Measurements from ENCODE around the gene CWC25.
A peak's percentile ranks its signal among the peaks of the same experiment; 100 is the strongest.
"Not testable (repeated sequence)": the region's sequence is repeated elsewhere in the genome, so short reads cannot be mapped to it uniquely, and the experiment has no call there.

Gene CWC25

DNA sequence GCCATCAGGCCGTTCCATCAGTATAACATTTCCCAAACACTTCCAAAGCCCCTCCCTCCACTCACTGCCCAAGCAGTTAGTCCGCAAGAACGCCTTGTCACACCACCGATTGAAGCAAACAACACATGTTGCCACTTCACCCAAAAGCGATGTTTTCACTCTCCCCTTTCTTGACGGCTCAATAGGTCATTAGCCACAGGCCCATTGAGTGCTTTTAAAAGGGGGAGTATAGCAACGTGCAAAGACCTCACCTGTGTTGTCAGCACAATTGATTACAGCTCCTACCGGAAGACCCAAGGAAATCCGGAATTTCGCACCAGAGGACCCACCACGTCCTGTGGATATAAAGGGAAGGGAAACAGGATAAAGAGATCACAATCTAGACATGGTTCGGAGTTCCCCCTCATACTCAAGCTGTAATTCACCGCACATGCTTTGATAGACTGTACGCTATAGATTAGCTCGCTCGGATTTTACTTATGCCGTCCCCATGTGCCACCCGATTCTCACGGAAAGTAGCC is 27.7 kb upstream of the CWC25 start:
- DNase-seq: no peak

- DNase-seq: no peak
Observed at GRCh38 chr17:38851434-38851833, 26.3 kb upstream of the CWC25 start.

DNA sequence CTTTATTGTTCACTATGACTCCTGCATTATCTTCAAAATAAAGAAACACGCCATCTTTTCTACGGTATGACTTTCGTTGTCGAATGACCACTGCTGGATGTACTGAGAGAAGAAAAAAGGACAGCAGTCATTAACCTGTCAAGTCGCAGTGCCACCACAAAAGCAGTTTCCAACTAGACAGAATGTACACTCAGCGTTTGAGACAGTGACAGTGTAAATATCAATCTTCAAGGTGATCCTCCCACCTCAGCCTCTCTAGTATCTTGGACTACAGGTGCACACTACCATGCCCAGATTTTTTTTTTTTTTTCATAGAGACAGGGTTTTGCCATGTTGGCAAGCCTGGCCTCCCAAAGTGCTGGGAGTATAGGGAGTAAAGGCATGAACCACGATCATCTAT is 25.3 kb upstream of the CWC25 start:
- no peak for DNase-seq

DNA sequence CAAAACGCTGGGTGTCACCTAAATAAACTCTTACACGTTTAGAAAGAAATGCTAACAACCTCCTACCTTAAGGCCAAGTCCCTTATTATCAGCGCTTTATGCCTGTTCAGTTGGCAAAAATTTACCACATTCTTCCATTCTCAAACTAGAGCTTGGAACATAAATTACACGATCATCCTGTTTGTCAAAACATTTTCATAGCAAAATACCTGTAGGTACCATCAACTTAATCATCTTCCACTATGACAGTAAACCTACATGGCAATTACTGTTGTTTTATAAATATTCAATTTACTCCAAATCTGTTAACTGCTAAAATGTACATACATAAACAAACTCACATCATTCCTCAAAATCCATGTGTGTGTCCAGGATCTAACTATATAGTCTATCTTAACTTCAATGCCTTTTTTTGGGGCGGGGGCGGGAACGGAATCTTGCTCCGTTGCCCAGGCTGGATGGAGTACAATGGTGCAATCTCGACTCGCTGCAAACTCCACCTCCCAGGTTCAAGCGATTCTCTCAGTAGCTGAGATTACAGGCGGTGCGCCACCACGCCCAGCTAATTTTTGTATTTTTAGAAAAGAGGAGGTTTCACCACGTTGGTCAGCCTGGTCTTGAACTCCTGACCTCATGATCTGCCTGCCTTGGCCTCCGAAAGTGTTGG is 24.0 kb upstream of the CWC25 start:
- DNase-seq: no peak

- no peak for DNase-seq
Observed at GRCh38 chr17:38848557-38848891, 23.4 kb upstream of the CWC25 start.

DNA sequence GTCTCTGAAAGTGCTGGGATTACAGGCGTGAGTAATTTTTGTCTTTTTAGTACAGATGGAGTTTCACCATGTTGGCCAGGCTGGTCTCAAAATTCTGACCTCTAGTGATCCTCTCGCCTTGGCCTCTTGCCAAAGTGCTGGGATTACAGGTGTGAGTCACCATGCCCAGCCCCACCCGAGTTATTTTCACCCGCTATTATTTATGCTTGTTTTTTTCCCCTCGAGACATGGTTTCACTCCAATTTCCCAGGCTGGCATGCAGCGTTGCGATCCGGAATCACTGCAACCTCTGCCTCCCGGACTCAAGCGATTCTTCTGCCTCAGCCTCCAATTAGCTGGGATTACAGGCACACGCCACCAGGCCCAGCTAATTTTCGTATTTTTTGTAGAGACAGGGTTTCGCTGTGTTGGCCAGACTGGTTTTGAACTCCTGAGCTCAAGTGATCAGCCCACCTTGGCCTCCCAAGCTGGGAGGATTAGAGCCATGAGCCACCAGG is 19.2 kb upstream of the CWC25 start:
- DNase-seq: no peak

DNA sequence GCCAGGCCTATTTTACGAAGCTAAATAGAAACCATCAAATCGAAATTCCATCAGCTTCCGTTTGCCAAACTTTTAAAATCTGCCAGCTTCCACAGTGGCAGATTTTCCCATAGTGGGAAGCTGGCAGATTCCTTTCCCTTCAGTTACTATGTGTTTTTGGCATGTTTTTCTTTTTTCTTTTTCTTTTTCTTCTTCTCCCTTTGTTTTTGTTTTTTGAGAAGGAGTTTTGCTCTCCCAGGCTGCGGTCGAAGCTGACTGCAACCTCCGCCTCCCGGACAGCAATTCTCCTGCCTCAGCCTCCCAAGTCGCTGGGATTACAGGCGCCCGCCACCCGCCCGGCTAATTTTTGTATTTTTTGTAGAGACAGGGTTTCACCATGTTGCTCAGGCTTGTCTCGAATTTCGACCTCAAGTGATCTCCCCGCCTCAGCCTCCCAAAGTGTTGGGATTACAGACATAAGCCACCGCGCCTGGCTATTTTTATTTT is 684 bp upstream of the CWC25 start:
- DNase-seq: no peak

DNA sequence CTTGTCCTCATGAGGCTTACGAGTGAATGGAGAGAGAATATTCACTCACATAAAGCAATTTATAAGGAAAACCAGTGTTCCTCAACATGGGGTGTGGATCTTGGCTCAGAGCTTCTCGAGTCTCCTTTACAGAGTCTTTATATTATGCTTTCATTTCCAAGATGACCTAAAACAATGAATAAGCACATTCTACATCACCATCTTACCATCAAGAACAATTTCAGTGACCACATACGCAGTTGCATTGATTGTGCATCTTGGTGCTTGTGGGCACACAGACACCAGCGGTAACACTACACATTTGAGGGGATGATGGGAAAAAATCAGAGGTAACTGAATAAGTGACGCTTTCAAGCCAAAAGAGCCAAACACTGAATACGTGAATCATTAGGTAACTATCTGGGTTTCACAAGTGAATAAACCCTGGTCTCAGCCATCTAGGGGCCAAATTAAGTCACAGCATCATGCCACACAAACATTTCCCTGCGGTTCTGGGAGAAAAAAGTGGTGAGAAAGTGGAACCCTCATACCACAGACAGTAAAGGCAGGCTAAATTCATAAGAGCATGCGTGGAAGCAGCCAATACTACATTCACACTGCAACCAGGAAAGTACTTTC is 9.4 kb downstream of the CWC25 start:
- DNase-seq: peak; percentile 34

GRCh38 chr17:38809828-38810227 is 15.3 kb downstream of the CWC25 start:
- DNase-seq: no peak

- no peak for DNase-seq
Observed at GRCh38 chr17:38800237-38800760, 24.8 kb downstream of the CWC25 start.

GRCh38 chr17:38799501-38800236 is 25.5 kb downstream of the CWC25 start, which contains the start of gene PIP4K2B:
TSS of gene PIP4K2B (minus strand) at chr17:38799556. CDS start at chr17:38799424, 132 bp downstream.
- peak; percentile 93 for DNase-seq

- DNase-seq: peak; percentile 61
Observed at GRCh38 chr17:38798614-38799500, 26.3 kb downstream of the CWC25 start.

- DNase-seq: no peak
Observed at GRCh38 chr17:38797828-38798227, 27.3 kb downstream of the CWC25 start.

- DNase-seq: no peak
Observed at GRCh38 chr17:38797158-38797490, 28.0 kb downstream of the CWC25 start.

DNA sequence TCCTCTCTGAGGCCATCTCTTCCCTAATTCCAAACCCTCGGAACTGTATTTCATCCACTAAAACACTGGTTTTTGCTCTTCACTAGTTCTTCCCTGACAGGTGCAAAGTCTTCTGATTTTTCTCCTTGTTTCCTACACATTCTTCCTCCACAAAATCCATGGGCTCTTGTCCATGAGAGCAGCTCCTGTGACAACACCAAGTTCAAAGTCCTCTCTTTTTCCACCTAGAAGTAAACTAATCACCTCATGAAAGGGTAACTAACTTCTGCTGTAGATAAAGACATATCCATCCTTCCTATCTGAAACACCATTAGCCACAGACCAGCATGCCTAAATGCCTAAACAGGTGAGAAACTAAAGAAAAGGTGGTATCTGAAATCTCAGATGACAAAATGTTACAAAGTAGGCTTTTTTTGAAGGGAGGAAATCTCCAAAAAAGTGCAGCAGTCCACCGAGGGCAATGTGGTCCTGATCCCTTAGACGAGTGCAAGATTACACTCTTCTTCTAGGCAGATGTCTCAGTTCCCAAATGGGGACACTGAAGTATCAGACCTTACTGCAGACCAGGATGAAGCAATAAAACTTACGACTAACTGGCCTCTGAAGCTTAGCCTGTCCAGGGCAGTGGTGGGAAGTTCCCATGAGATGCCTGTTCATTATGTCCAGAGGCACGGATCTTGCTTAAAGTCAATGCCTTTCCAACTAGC is 28.5 kb downstream of the CWC25 start:
- no peak for DNase-seq

- DNase-seq: no peak
Observed at GRCh38 chr17:38794221-38794620, 30.9 kb downstream of the CWC25 start.

- DNase-seq: no peak
Observed at GRCh38 chr17:38791162-38791561, 34.0 kb downstream of the CWC25 start.

DNA sequence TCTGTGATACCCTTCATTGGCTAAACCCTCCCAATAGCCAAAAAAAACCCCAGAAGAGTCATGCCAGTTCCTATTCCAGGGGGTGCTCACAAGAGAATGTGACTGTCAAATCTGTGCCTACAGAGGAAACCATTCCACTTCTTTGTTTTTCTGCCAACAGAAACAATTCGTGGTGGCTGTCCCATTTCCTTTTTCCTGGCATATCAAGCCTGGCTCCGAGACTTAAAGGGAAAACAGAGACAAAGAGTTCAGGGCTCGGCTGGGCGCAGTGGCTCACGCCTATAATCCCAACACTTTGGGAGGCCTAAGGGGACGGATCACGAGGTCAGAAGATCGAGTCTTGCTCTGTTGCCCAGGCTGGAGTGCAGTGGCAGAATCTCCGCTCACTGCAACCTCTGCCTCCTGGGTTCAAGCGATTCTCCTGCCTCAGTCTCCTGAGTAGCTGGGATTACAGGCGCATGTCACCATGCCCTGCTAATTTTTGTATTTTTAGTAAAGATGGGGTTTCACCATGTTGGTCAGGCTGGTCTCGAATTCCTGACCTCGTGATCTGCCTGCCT is 34.9 kb downstream of the CWC25 start:
- DNase-seq: not testable (repeated sequence)

- DNase-seq: no peak
Observed at GRCh38 chr17:38789185-38789584, 35.9 kb downstream of the CWC25 start.

GRCh38 chr17:38787999-38788398 is 37.1 kb downstream of the CWC25 start:
- DNase-seq: not testable (repeated sequence)

- DNase-seq: no peak
Observed at GRCh38 chr17:38786372-38786771, 38.7 kb downstream of the CWC25 start.
